PFSK-1 (cell line): ENCODE measurements around the gene AHCYL1.
A peak's percentile ranks its signal among the peaks of the same experiment; 100 is the strongest.

Experiments
- FOXP2 ChIP-seq: optimal IDR thresholded peaks from 2 replicates; pipeline ENCODE3; 2011; ENCODE audit warnings: borderline replicate concordance, control low read depth, inconsistent platforms; ENCODE audit not compliant: insufficient read depth; ENCODE audit errors: extremely low read length, extremely low read depth
- POLR2AphosphoS5 ChIP-seq: IDR thresholded peaks from 2 replicates; pipeline ENCODE4 v1.6.1; 2012; ENCODE audit warnings: low read depth, mild to moderate bottlenecking, control low read depth, low read length, moderate library complexity
- REST ChIP-seq, 2 experiments: IDR thresholded peaks; 2 replicates each; pipeline versions ENCODE4 v1.6.1 to v1.8.0; 2011 to 2012; ENCODE audit warnings: low read depth in 2 of 2, low read length in 2 of 2, control low read depth in 1 of 2, inconsistent platforms in 1 of 2, mild to moderate bottlenecking in 1 of 2, moderate library complexity in 1 of 2; ENCODE audit not compliant: insufficient read depth in 1 of 2
- SIN3A ChIP-seq: IDR thresholded peaks from 2 replicates; pipeline ENCODE4 v1.6.1; 2012; ENCODE audit warnings: mild to moderate bottlenecking, low read length, moderate library complexity, borderline replicate concordance; ENCODE audit not compliant: insufficient read depth
- TAF1 ChIP-seq: IDR thresholded peaks from 2 replicates; pipeline ENCODE4 v1.6.1; 2012; ENCODE audit warnings: low read length, control low read depth, borderline replicate concordance; ENCODE audit not compliant: insufficient read depth

AHCYL1 gene

DNA sequence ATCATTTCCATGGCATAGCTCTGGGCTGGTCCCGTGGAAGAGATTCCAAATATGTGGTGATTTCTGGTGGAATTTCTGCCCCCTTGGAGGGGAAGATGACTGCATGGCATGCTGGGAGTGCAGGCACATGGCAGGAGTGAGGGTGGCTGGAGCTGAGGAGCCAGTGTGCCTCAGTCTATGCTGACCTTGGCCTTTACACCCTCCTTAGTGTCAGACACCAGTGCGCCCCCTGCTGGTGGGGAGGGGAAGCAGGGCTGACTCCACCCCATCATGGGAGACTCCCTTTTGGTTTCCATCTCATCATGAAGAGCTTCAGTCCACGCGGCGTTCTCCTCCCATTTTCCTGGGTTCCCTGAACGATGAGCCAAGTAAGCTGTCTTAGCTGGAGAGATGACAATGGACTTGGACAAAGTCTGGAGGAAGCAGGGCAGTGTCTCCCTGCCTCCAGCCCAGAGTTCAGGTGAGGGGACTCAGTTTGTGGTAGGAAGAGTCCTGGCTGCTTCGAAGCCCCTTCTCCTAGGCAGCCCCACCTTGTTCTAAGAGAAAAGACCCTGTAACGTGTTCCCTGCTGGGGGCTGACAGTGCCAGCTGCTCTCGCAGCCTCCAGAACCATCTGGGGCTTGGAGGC is 75.6 kb downstream of the AHCYL1 start:
- TF ChIP-seq FOXP2: no peak
- TF ChIP-seq TAF1: no peak
- 0 out of 4 replicates have a peak, but pooled peaks of 1 of the 2 experiments have one; percentile 17 for TF ChIP-seq REST (IDR thresholded peaks at IDR 0.05; ENCODE audit: insufficient read depth in 1 of 2, low read depth in 2 of 2, low read length in 2 of 2)
- 0 out of 2 replicates have a peak, but pooled peaks have one; percentile 29 for TF ChIP-seq POLR2AphosphoS5

GRCh38 chr1:110060662-110061060 is 76.1 kb downstream of the AHCYL1 start:
- TF ChIP-seq TAF1 (no peak), POLR2AphosphoS5 (no peak), REST (IDR thresholded peaks at IDR 0.05; ENCODE audit: insufficient read depth in 1 of 2, low read depth in 2 of 2, low read length in 2 of 2) (no peak), SIN3A (no peak), FOXP2 (no peak)

GRCh38 chr1:110061341-110061740 is 76.8 kb downstream of the AHCYL1 start:
- TF ChIP-seq POLR2AphosphoS5 (no peak), FOXP2 (no peak)

- TF ChIP-seq POLR2AphosphoS5: no peak
- no peak for TF ChIP-seq FOXP2
- TF ChIP-seq TAF1: no peak
- no peak for TF ChIP-seq REST (IDR thresholded peaks at IDR 0.05; ENCODE audit: insufficient read depth in 1 of 2, low read depth in 2 of 2, low read length in 2 of 2)
- TF ChIP-seq SIN3A: no peak
Observed at GRCh38 chr1:110062612-110063011, 78.0 kb downstream of the AHCYL1 start.

DNA sequence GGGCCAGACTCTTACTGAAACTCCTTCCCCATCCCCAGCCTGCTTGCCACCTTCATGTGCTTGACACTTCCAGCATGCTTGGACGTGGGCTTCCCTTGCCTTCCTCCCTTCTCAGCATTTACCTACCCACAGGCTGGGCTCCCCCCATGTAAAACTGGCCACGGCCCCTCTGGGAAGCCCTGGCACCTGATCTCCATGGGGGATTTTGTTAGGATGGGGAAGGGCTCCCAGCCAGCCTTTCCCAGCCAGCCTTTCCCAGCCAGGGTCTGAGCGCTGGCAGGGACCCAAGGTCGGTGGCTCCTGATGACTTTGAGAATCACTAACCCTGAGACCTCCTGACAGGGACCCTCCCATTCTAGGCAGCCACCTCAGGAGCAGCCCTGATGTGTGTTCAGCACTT is 79.2 kb downstream of the AHCYL1 start:
- TF ChIP-seq SIN3A (no peak), POLR2AphosphoS5 (no peak), TAF1 (no peak), FOXP2 (no peak), REST (IDR thresholded peaks at IDR 0.05; ENCODE audit: insufficient read depth in 1 of 2, low read depth in 2 of 2, low read length in 2 of 2) (no peak)
